GM21786 (cell line): ENCODE data around the gene IDI1.

ENCODE experiments used
- ATAC-seq: cut with Tn5 transposase; IDR thresholded peaks from one replicate; pipeline ENCODE4 v1.9.1; 2021; ENCODE audit not compliant: unreplicated experiment

Gene IDI1

GRCh38 chr10:996031-996430, 52.9 kb downstream of the IDI1 start:
- ATAC-seq = no peak

GRCh38 chr10:995559-995926, 53.4 kb downstream of the IDI1 start:
- ATAC-seq = no peak

- ATAC-seq = no peak
Observed at GRCh38 chr10:994836-995558, 53.9 kb downstream of the IDI1 start.

GRCh38 chr10:992871-993270, 56.0 kb downstream of the IDI1 start:
- no peak for ATAC-seq

- peak; percentile 40 for ATAC-seq
Observed at GRCh38 chr10:992467-992866, 56.5 kb downstream of the IDI1 start.

GRCh38 chr10:990808-991207, 58.1 kb downstream of the IDI1 start:
- no peak for ATAC-seq
